Lower lobe of right lung (tissue), 2 donors: Measurements from ENCODE around the gene RPS23. TPM values are rescaled to one million over a fixed set of nuclear protein-coding genes. Genes with fewer than 3 reads are reported as not detected.

Experiments
- ATAC-seq, 2 donors: fragments of 200-7000 bp; cut with Tn5 transposase; one replicate each; pipeline ENCODE4 v1.9.1; 2020 to 2022; ENCODE audit warnings: mild to moderate bottlenecking in 2 of 2, moderate library complexity in 2 of 2
- DNase-seq: peaks from one replicate; pipeline ENCODE4 v3.0.0-alpha.2; 2020
- H3K27ac ChIP-seq: fragments of 200-600 bp; one replicate; pipeline ENCODE4 v1.8.0; 2022
- H3K27me3 ChIP-seq: fragments of 200-600 bp; one replicate; pipeline ENCODE4 v1.8.0; 2022; ENCODE audit warnings: low read depth
- H3K36me3 ChIP-seq: fragments of 200-600 bp; one replicate; pipeline ENCODE4 v1.8.0; 2022; ENCODE audit warnings: mild to moderate bottlenecking
- H3K4me1 ChIP-seq: fragments of 200-600 bp; one replicate; pipeline ENCODE4 v1.8.0; 2022
- H3K4me3 ChIP-seq: fragments of 200-600 bp; one replicate; pipeline ENCODE4 v1.8.0; 2022; ENCODE audit warnings: mild to moderate bottlenecking
- H3K9me3 ChIP-seq: fragments of 200-600 bp; one replicate; pipeline ENCODE4 v1.8.0; 2022
- CTCF ChIP-seq: fragments of 200-600 bp; IDR thresholded peaks from one replicate; pipeline ENCODE4 v1.8.0; 2022; ENCODE audit warnings: antibody characterized with exemption, mild to moderate bottlenecking
- intact Hi-C: fragments of 100-400 bp; cut with DNase I; formaldehyde crosslinking; loops from one replicate; pipeline ENCODE4 v1.11.0; 2022
- long read RNA-seq: library from polyadenylated mRNA; unstranded; transcript quantifications from one replicate; pipeline ENCODE4 v2.0.0, GENCODE V29; 2021
- total RNA-seq: library from RNA; stranded (reverse); fragmentation: NEBNext Ultra II Directional; extraction: Animal tissue kit (Norgen Biotek cat#: 25700); gene quantifications from one replicate; pipeline ENCODE4 v1.2.1, GENCODE V29; 2021
- donor health status: DM: no; HTN: yes; CAD: no; lungs with severe emphysema.

RPS23 gene
- total RNA-seq, result 1,400 TPM
- long read RNA-seq, transcript RPS23-201 (4 exons, 3,437 nt), result major isoform, 126 of 149 reads
- long read RNA-seq, transcript RPS23-203 (3 exons, 576 nt), result minor isoform, 7 of 149 reads
- long read RNA-seq, partial matches to known transcripts, result 0 of 149 reads
- long read RNA-seq, other reads (novel, unspliced or antisense), result 14 of 149 reads

- peak within 1 kb of the TSS; percentile 92 for H3K4me3 ChIP-seq
- H3K27me3 ChIP-seq, result no peaks in the 10 kb centered on the region
- peak within 1 kb of the TSS; percentile 81 for H3K27ac ChIP-seq
- no peak for TF ChIP-seq CTCF
- H3K36me3 ChIP-seq, result peaks cover 40% of the 10 kb centered on the region
- peaks cover 14% of the 10 kb centered on the region for H3K4me1 ChIP-seq
- DNase-seq (peak; percentile 94), ATAC-seq (peak; percentile 97 to 98)
- intact Hi-C loops, result no loop called here
- H3K9me3 ChIP-seq, result no peaks in the 10 kb centered on the region
Measured at GRCh38 chr5:82277987-82278710, at the start of gene RPS23. Gene RPS23 (minus strand): TSS chr5:82278354. CDS start chr5:82278323, 31 bp downstream.

- ATAC-seq, result no peak
- no peak for DNase-seq
- no peak for TF ChIP-seq CTCF
- H3K4me3 ChIP-seq, result no peak overlapping the region
- no peaks in the 10 kb centered on the region for H3K4me1 ChIP-seq
- intact Hi-C loops, result no loop called here
- H3K27ac ChIP-seq, result no peak overlapping the region
- no peaks in the 10 kb centered on the region for H3K36me3 ChIP-seq
- no peaks in the 10 kb centered on the region for H3K9me3 ChIP-seq
- no peaks in the 10 kb centered on the region for H3K27me3 ChIP-seq
Measured at GRCh38 chr5:82327941-82328340, 49.8 kb upstream of the RPS23 start.

GRCh38 chr5:82325996-82326395, 47.8 kb upstream of the RPS23 start:
- ATAC-seq, result no peak
- no peaks in the 10 kb centered on the region for H3K27me3 ChIP-seq
- intact Hi-C loops, result no loop called here
- DNase-seq, result no peak
- H3K4me1 ChIP-seq, result no peaks in the 10 kb centered on the region
- no peaks in the 10 kb centered on the region for H3K9me3 ChIP-seq
- no peak overlapping the region for H3K27ac ChIP-seq
- no peaks in the 10 kb centered on the region for H3K36me3 ChIP-seq
- no peak for TF ChIP-seq CTCF
- H3K4me3 ChIP-seq, result no peak overlapping the region

- DNase-seq (no peak), ATAC-seq (no peak)
- intact Hi-C loops, result no loop called here
- no peaks in the 10 kb centered on the region for H3K9me3 ChIP-seq
- H3K27me3 ChIP-seq, result no peaks in the 10 kb centered on the region
- no peaks in the 10 kb centered on the region for H3K36me3 ChIP-seq
- H3K4me1 ChIP-seq, result no peaks in the 10 kb centered on the region
- TF ChIP-seq CTCF, result no peak
- H3K27ac ChIP-seq, result no peak overlapping the region
- H3K4me3 ChIP-seq, result no peak overlapping the region
Measured at GRCh38 chr5:82325155-82325554, 47.0 kb upstream of the RPS23 start.

- Histone ChIP-seq H3K4me1 (no peaks in the 10 kb centered on the region), H3K27me3 (no peaks in the 10 kb centered on the region), H3K27ac (no peak overlapping the region), H3K9me3 (no peaks in the 10 kb centered on the region), H3K4me3 (no peak overlapping the region), H3K36me3 (no peaks in the 10 kb centered on the region)
- no peak for DNase-seq
- no peak for TF ChIP-seq CTCF
- intact Hi-C loops, result no loop called here
- no peak for ATAC-seq
Measured at GRCh38 chr5:82320966-82321365, 42.8 kb upstream of the RPS23 start.
